ENCODE measurements around the gene UNC119. TPM values are rescaled to one million over a fixed set of nuclear protein-coding genes. Genes with fewer than 3 reads are reported as not detected.

UNC119 gene
- polyA plus RNA-seq, 1 donor from 2014 or later: 218 TPM

DNA sequence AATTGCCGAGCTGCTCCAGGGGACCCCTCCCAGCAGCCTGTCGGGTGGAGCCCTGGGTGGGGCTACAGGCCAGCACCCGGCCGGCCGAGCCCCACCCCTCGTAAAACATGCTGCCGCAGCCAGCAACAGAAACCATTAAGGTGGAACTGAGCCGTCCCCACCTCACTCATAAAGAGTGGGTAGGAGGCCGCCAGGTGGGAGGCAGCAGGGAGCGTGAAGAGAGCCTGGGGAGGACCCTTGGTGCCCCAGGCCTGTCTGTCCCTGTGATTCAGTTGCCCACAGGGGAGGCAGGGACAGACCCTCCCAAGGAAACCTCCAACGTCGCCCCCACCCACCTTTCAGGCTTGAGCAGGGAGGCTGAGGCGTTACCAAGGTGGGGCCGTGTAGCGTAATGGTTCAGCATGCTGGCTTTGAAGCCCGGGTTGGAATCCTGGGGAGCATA is 37.8 kb downstream of the UNC119 start:
- Histone ChIP-seq H3K4me2 (ENCODE audit: low read length) (no peak overlapping the region), H3K9me2 (ENCODE audit: insufficient read depth, low read length) (no peaks in the 10 kb centered on the region), H3K36me3 (ENCODE audit: insufficient read depth, low read length) (no peaks in the 10 kb centered on the region), H3K27me3 (ENCODE audit: insufficient read depth, low read depth, low read length) (no peaks in the 10 kb centered on the region), H2AFZ (ENCODE audit: low read depth, low read length) (no peak overlapping the region), H4K20me1 (ENCODE audit: insufficient read depth) (no peaks in the 10 kb centered on the region), H3K27ac (ENCODE audit: low read length) (no peak overlapping the region), H3K79me2 (replicated peaks; ENCODE audit: insufficient read depth, low read length) (no peaks in the 10 kb centered on the region), H3F3A (ENCODE audit: insufficient read depth, low read length, poor library complexity, severe bottlenecking) (no peaks in the 10 kb centered on the region), H3K9me3 (ENCODE audit: low read length) (peaks cover 9% of the 10 kb centered on the region), H3K4me3 (ENCODE audit: low read length) (no peak overlapping the region), H3K9ac (ENCODE audit: low read length) (no peak overlapping the region)
- TF ChIP-seq REST (IDR thresholded peaks at IDR 0.05; ENCODE audit: borderline replicate concordance) (no peak), POLR2AphosphoS5 (IDR thresholded peaks at IDR 0.05) (no peak), SMC3 (conservative IDR thresholded peaks at IDR 0.05; ENCODE audit: poor library complexity) (no peak), CTCF (IDR thresholded peaks at IDR 0.05; ENCODE audit: poor library complexity, severe bottlenecking) (no peak), RAD21 (conservative IDR thresholded peaks at IDR 0.05) (no peak), TAF1 (IDR thresholded peaks at IDR 0.05; ENCODE audit: low read depth) (no peak), EZH2 (IDR thresholded peaks at IDR 0.05; ENCODE audit: borderline replicate concordance, insufficient read depth, low read length, poor library complexity, severe bottlenecking) (no peak), MXI1 (conservative IDR thresholded peaks at IDR 0.05; ENCODE audit: poor library complexity, severe bottlenecking) (no peak), EP300 (conservative IDR thresholded peaks at IDR 0.05; ENCODE audit: poor library complexity, severe bottlenecking) (no peak)

DNA sequence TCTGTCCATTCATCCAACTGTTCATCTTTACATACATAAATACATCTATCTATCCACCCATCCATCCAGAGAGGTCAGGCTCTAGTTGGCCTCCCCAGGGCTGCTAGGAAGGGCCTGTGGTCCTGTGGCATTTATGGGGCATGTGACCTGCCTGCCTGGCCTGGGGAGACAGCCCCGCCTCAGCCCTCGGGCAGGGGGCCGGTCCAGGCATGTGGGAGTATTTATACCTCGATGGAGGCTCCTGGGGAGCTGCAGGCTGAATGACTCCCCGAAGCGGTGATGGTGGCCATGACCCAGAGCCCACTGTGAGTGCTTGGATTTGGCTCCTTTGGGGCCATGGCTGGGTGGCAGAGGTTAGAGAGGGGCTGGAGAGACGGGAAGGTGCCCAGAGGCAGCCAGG is 38.9 kb downstream of the UNC119 start:
- Histone ChIP-seq H3K9ac (ENCODE audit: low read length) (no peak overlapping the region), H3K9me3 (ENCODE audit: low read length) (peaks cover 9% of the 10 kb centered on the region), H3K36me3 (ENCODE audit: insufficient read depth, low read length) (no peaks in the 10 kb centered on the region), H3K79me2 (replicated peaks; ENCODE audit: insufficient read depth, low read length) (no peaks in the 10 kb centered on the region), H3K4me2 (ENCODE audit: low read length) (no peak overlapping the region), H3F3A (ENCODE audit: insufficient read depth, low read length, poor library complexity, severe bottlenecking) (no peaks in the 10 kb centered on the region), H4K20me1 (ENCODE audit: insufficient read depth) (no peaks in the 10 kb centered on the region), H2AFZ (ENCODE audit: low read depth, low read length) (no peak overlapping the region), H3K27me3 (ENCODE audit: insufficient read depth, low read depth, low read length) (no peaks in the 10 kb centered on the region), H3K9me2 (ENCODE audit: insufficient read depth, low read length) (no peaks in the 10 kb centered on the region), H3K4me3 (ENCODE audit: low read length) (no peak overlapping the region), H3K27ac (ENCODE audit: low read length) (no peak overlapping the region)
- TF ChIP-seq POLR2AphosphoS5 (IDR thresholded peaks at IDR 0.05) (no peak), TAF1 (IDR thresholded peaks at IDR 0.05; ENCODE audit: low read depth) (no peak), SMC3 (conservative IDR thresholded peaks at IDR 0.05; ENCODE audit: poor library complexity) (no peak), RAD21 (conservative IDR thresholded peaks at IDR 0.05) (no peak), REST (IDR thresholded peaks at IDR 0.05; ENCODE audit: borderline replicate concordance) (no peak), EP300 (conservative IDR thresholded peaks at IDR 0.05; ENCODE audit: poor library complexity, severe bottlenecking) (no peak), EZH2 (IDR thresholded peaks at IDR 0.05; ENCODE audit: borderline replicate concordance, insufficient read depth, low read length, poor library complexity, severe bottlenecking) (no peak), MXI1 (conservative IDR thresholded peaks at IDR 0.05; ENCODE audit: poor library complexity, severe bottlenecking) (no peak), CTCF (IDR thresholded peaks at IDR 0.05; ENCODE audit: poor library complexity, severe bottlenecking) (no peak)

Measured in neural cell (in vitro differentiated cells).